Psoas muscle (tissue), 8 donors: ENCODE data around the gene PSMD8. TPM values are rescaled to one million over a fixed set of nuclear protein-coding genes. Genes with fewer than 3 reads are reported as not detected.
"Not testable (repeated sequence)": the region's sequence is repeated elsewhere in the genome, so short reads cannot be mapped to it uniquely, and the experiment has no call there.

Source experiments
- ATAC-seq, 4 donors: fragments of 200-7000 bp; cut with Tn5 transposase; one replicate each; pipeline ENCODE4 v1.9.1; 2020; ENCODE audit warnings: moderate library complexity in 3 of 4, mild to moderate bottlenecking in 2 of 4
- DNase-seq, 2 donors: peaks; one replicate each; pipeline ENCODE4 v3.0.0-alpha.2; 2020
- H3K27ac ChIP-seq: fragments of 200-600 bp; one replicate; pipeline ENCODE4 v1.8.0; 2022
- H3K27me3 ChIP-seq, 3 donors: fragments of 200-600 bp in 1 of 3; one replicate each; pipeline versions ENCODE4 v1.6.1 to v1.8.0; 2013 to 2022; ENCODE audit warnings: low read length in 2 of 3, mild to moderate bottlenecking in 2 of 3, moderate library complexity in 1 of 3; ENCODE audit not compliant: insufficient read depth in 3 of 3
- H3K36me3 ChIP-seq, 2 donors: fragments of 200-600 bp in 1 of 2; one replicate each; pipeline versions ENCODE4 v1.6.1 to v1.8.0; 2013 to 2022; ENCODE audit warnings: low read depth in 1 of 2, mild to moderate bottlenecking in 1 of 2, moderate library complexity in 1 of 2; ENCODE audit not compliant: insufficient read depth in 1 of 2
- H3K4me1 ChIP-seq: fragments of 200-600 bp; one replicate; pipeline ENCODE4 v1.8.0; 2022
- H3K4me3 ChIP-seq: fragments of 200-600 bp; one replicate; pipeline ENCODE4 v1.8.0; 2022; ENCODE audit warnings: mild to moderate bottlenecking
- H3K9me3 ChIP-seq: fragments of 200-600 bp; one replicate; pipeline ENCODE4 v1.8.0; 2022
- CTCF ChIP-seq: fragments of 200-600 bp; IDR thresholded peaks from one replicate; pipeline ENCODE4 v1.8.0; 2022; ENCODE audit warnings: antibody characterized with exemption
- WGBS, 3 donors: extraction: QIAGEN DNeasy Blood & Tissue Kit; methylation state at CpG; one replicate each; pipeline versions ENCODE4 v1.1.6 to v1.1.7; 2013; 5-methylcytosine and 5-hydroxymethylcytosine counted together
- intact Hi-C, 2 donors: fragments of 100-400 bp; cut with DNase I; formaldehyde crosslinking; loops; one replicate each; pipeline versions ENCODE4 v1.11.0 to v1.14.2; 2022
- polyA plus RNA-seq, 3 donors: library from polyadenylated mRNA; stranded (reverse); fragments of 200-250 nt; gene quantifications; one replicate each; pipeline ENCODE4 v1.2.3, GENCODE V29; 2013
- total RNA-seq, 4 donors: library from RNA; stranded (reverse); fragmentation: NEBNext Ultra II Directional in 2 of 4; extraction: Animal tissue kit (Norgen Biotek cat#: 25700) in 2 of 4; gene quantifications; one replicate each; pipeline versions ENCODE4 v1.2.1 to v1.2.4, GENCODE V29; 2021 to 2023
- donor health status: healthy with polysubstance abuse.
- donor health status: DM: no; HTN: no; CAD: no; lungs with moderate emphysema.
- donor health status: Bipolar disorder and iron deficiency.
- donor health status: healthy.
- donor health status: DM: yes; HTN: yes; CAD: no.
- donor health status: DM: no; HTN: no; CAD: no.
- donor health status: DM: no; HTN: no; CAD: no.
- donor health status: DM: yes; HTN: yes; CAD: no.

The PSMD8 gene
- total and polyA plus RNA-seq, 7 donors, result 348 to 1,414 (median 791) TPM

- Histone ChIP-seq H3K27ac (no peak overlapping the region), H3K9me3 (no peaks in the 10 kb centered on the region), H3K36me3 (no peaks in the 10 kb centered on the region), H3K4me1 (no peaks in the 10 kb centered on the region), H3K4me3 (no peak overlapping the region), H3K27me3 (no peaks in the 10 kb centered on the region)
- 93 to 97% (median 96%) methylated on average over 8 of the region's 8 CpGs for WGBS, 3 donors
- intact Hi-C loops, result no loop called here
- ATAC-seq (no peak), DNase-seq (no peak)
- TF ChIP-seq CTCF, result no peak
Observed at GRCh38 chr19:38405276-38405675, 30.9 kb downstream of the PSMD8 start.

- H3K36me3 ChIP-seq, result no peaks in the 10 kb centered on the region
- no peaks in the 10 kb centered on the region for H3K4me1 ChIP-seq
- peak; percentile 43 to 47 (median 46) for ATAC-seq
- no peaks in the 10 kb centered on the region for H3K27me3 ChIP-seq
- H3K9me3 ChIP-seq, result no peaks in the 10 kb centered on the region
- TF ChIP-seq CTCF, result no peak
- no peak for DNase-seq
- H3K27ac ChIP-seq, result no peak overlapping the region
- WGBS, 3 donors, result 50 to 60% (median 52%) methylated on average over 7 of the region's 7 CpGs
- H3K4me3 ChIP-seq, result no peak overlapping the region
- intact Hi-C loops, result no loop called here
Observed at GRCh38 chr19:38409631-38410133, 35.3 kb downstream of the PSMD8 start.

GRCh38 chr19:38410407-38410806 lies 36.0 kb downstream of the PSMD8 start:
- H3K27ac ChIP-seq, H3K9me3 ChIP-seq, H3K4me3 ChIP-seq, H3K4me1 ChIP-seq, H3K27me3 ChIP-seq, DNase-seq, intact Hi-C loops, H3K36me3 ChIP-seq, ATAC-seq: not testable (repeated sequence)
- WGBS, 3 donors, result 77 to 85% (median 84%) methylated on average over 6 of the region's 6 CpGs

GRCh38 chr19:38411041-38411712 lies 36.8 kb downstream of the PSMD8 start:
- Histone ChIP-seq H3K4me1 (no peaks in the 10 kb centered on the region), H3K4me3 (no peak overlapping the region), H3K36me3 (no peaks in the 10 kb centered on the region), H3K27me3 (no peaks in the 10 kb centered on the region), H3K9me3 (no peaks in the 10 kb centered on the region), H3K27ac (no peak overlapping the region)
- no peak for ATAC-seq
- WGBS, 3 donors, result 84 to 92% (median 87%) methylated on average over 13 of the region's 13 CpGs
- no peak for TF ChIP-seq CTCF
- intact Hi-C loops, result no loop called here
- DNase-seq, result no peak

GRCh38 chr19:38411898-38412297 lies 37.5 kb downstream of the PSMD8 start:
- ATAC-seq, H3K36me3 ChIP-seq, intact Hi-C loops, DNase-seq, H3K9me3 ChIP-seq, H3K4me3 ChIP-seq, H3K27me3 ChIP-seq, H3K27ac ChIP-seq, H3K4me1 ChIP-seq: not testable (repeated sequence)
- 90 to 92% (median 91%) methylated on average over 5 of the region's 5 CpGs for WGBS, 3 donors

- DNase-seq (no peak), ATAC-seq (no peak)
- intact Hi-C loops, result no loop called here
- Histone ChIP-seq H3K9me3 (no peaks in the 10 kb centered on the region), H3K4me3 (no peak overlapping the region), H3K27me3 (no peaks in the 10 kb centered on the region), H3K36me3 (no peaks in the 10 kb centered on the region), H3K4me1 (no peaks in the 10 kb centered on the region), H3K27ac (no peak overlapping the region)
- 90 to 95% (median 93%) methylated on average over 8 of the region's 8 CpGs for WGBS, 3 donors
- TF ChIP-seq CTCF, result no peak
Observed at GRCh38 chr19:38412491-38412890, 38.1 kb downstream of the PSMD8 start.
